ENCODE measurements around the gene ATP6V0A1.

DNA sequence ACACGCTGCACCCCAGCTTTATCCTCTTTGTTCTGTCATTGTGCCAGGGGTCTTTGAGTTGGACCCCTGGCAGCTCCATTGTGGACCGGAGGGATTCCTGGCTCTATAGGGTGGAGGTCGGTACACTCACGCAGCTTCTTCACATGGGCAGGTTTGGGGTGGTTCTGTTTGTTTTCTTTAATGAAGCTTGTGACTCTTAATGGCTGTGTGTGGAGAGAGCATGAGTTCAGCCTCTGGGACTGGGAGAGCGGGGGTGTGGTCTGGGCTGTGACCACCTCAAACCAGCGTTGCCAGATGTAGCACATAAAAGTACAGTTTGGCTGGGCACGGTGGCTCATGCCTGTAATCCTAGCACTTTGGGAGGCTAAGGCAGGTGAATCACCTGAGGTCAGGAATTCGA lies 56.2 kb downstream of the ATP6V0A1 start:
- TF ChIP-seq, protein P1, sequence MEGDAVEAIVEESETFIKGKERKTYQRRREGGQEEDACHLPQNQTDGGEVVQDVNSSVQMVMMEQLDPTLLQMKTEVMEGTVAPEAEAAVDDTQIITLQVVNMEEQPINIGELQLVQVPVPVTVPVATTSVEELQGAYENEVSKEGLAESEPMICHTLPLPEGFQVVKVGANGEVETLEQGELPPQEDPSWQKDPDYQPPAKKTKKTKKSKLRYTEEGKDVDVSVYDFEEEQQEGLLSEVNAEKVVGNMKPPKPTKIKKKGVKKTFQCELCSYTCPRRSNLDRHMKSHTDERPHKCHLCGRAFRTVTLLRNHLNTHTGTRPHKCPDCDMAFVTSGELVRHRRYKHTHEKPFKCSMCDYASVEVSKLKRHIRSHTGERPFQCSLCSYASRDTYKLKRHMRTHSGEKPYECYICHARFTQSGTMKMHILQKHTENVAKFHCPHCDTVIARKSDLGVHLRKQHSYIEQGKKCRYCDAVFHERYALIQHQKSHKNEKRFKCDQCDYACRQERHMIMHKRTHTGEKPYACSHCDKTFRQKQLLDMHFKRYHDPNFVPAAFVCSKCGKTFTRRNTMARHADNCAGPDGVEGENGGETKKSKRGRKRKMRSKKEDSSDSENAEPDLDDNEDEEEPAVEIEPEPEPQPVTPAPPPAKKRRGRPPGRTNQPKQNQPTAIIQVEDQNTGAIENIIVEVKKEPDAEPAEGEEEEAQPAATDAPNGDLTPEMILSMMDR (IDR thresholded peaks at IDR 0.05; ENCODE audit: low read depth, low read length, missing input control), result no peak
- TF ChIP-seq JUND (IDR thresholded peaks at IDR 0.05), result no peak
